HL-60 (cell line): ENCODE results near the gene WDR47.

Source experiments
- GABPA ChIP-seq: IDR thresholded peaks from 2 replicates; pipeline ENCODE4 v1.6.1; 2012; ENCODE audit warnings: low read depth
- POLR2AphosphoS5 ChIP-seq: IDR thresholded peaks from 2 replicates; pipeline ENCODE4 v1.6.1; 2012; ENCODE audit warnings: low read depth
- SPI1 ChIP-seq: IDR thresholded peaks from 2 replicates; pipeline ENCODE4 v1.6.1; 2012; ENCODE audit warnings: low read depth, mild to moderate bottlenecking, borderline replicate concordance
- TF ChIP-seq, protein P1 (sequence below): IDR thresholded peaks from one replicate; pipeline ENCODE4 v1.5.1; 2011; ENCODE audit warnings: low read length, control low read depth, inconsistent platforms; ENCODE audit not compliant: insufficient read depth
- TF ChIP-seq, protein P2 (sequence below): IDR thresholded peaks from 2 replicates; pipeline ENCODE4 v1.6.1; 2012; ENCODE audit warnings: low read depth; ENCODE audit not compliant: insufficient replicate concordance

DNA sequence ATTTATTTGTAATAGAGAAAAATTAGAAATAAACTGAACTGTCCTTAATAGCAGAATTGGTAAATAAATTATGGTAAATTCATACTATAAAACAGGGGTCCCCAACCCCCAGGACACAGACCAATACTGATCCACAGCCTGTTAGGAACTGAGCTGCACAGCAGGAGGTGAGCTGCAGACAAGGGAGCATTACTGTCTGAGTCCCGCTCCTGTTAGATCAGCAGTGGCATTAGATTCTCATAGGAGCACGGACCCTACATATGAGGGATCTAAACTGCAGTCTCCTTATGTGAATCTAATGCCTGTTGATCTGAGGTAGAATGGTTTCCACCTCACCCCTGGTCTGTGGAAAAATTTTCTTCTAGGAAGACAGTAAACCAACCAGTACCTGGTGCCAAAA is 7.5 kb downstream of the WDR47 start:
- TF ChIP-seq, protein P1, sequence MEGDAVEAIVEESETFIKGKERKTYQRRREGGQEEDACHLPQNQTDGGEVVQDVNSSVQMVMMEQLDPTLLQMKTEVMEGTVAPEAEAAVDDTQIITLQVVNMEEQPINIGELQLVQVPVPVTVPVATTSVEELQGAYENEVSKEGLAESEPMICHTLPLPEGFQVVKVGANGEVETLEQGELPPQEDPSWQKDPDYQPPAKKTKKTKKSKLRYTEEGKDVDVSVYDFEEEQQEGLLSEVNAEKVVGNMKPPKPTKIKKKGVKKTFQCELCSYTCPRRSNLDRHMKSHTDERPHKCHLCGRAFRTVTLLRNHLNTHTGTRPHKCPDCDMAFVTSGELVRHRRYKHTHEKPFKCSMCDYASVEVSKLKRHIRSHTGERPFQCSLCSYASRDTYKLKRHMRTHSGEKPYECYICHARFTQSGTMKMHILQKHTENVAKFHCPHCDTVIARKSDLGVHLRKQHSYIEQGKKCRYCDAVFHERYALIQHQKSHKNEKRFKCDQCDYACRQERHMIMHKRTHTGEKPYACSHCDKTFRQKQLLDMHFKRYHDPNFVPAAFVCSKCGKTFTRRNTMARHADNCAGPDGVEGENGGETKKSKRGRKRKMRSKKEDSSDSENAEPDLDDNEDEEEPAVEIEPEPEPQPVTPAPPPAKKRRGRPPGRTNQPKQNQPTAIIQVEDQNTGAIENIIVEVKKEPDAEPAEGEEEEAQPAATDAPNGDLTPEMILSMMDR = no peak
- TF ChIP-seq GABPA = no peak
- no peak for TF ChIP-seq POLR2AphosphoS5
- TF ChIP-seq, protein P2, sequence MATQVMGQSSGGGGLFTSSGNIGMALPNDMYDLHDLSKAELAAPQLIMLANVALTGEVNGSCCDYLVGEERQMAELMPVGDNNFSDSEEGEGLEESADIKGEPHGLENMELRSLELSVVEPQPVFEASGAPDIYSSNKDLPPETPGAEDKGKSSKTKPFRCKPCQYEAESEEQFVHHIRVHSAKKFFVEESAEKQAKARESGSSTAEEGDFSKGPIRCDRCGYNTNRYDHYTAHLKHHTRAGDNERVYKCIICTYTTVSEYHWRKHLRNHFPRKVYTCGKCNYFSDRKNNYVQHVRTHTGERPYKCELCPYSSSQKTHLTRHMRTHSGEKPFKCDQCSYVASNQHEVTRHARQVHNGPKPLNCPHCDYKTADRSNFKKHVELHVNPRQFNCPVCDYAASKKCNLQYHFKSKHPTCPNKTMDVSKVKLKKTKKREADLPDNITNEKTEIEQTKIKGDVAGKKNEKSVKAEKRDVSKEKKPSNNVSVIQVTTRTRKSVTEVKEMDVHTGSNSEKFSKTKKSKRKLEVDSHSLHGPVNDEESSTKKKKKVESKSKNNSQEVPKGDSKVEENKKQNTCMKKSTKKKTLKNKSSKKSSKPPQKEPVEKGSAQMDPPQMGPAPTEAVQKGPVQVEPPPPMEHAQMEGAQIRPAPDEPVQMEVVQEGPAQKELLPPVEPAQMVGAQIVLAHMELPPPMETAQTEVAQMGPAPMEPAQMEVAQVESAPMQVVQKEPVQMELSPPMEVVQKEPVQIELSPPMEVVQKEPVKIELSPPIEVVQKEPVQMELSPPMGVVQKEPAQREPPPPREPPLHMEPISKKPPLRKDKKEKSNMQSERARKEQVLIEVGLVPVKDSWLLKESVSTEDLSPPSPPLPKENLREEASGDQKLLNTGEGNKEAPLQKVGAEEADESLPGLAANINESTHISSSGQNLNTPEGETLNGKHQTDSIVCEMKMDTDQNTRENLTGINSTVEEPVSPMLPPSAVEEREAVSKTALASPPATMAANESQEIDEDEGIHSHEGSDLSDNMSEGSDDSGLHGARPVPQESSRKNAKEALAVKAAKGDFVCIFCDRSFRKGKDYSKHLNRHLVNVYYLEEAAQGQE = no peak
- no peak for TF ChIP-seq SPI1
